Prostate gland (tissue), 2 donors: Measurements from ENCODE around the gene EMCN. TPM values are rescaled to one million over a fixed set of nuclear protein-coding genes. Genes with fewer than 3 reads are reported as not detected.

ENCODE experiments used
- DNase-seq: peaks from one replicate; pipeline ENCODE4 v3.0.0-alpha.2; 2019; ENCODE audit warnings: low spot score
- H3K27ac ChIP-seq, 2 donors: fragments of 200-600 bp; sonication (generic); 2 replicates each; pipeline ENCODE4 v1.5.1; 2017 to 2019
- H3K27me3 ChIP-seq: fragments of 200-600 bp; sonication (generic); replicated peaks from 2 replicates; pipeline ENCODE4 v1.5.1; 2019; ENCODE audit not compliant: insufficient read depth
- H3K36me3 ChIP-seq, 2 donors: fragments of 200-600 bp; sonication (generic); 1 replicate in 1 of 2; 2 replicates in 1 of 2; pipeline versions ENCODE4 v1.5.1 to v1.8.1; 2017 to 2019
- H3K4me1 ChIP-seq: fragments of 200-600 bp; sonication (generic); replicated peaks from 2 replicates; pipeline ENCODE4 v1.5.1; 2019
- H3K4me3 ChIP-seq, 2 donors: fragments of 200-600 bp; sonication (generic); 2 replicates each; pipeline ENCODE4 v1.5.1; 2017 to 2019
- H3K9me3 ChIP-seq: fragments of 200-600 bp; sonication (generic); 2 replicates; pipeline ENCODE4 v1.5.1; 2017
- POLR2A ChIP-seq: fragments of 450-650 bp; IDR thresholded peaks from one replicate; pipeline ENCODE4 v1.6.1; 2016; ENCODE audit warnings: antibody characterized with exemption, mild to moderate bottlenecking
- POLR2AphosphoS5 ChIP-seq: sonication (generic); formaldehyde crosslinking; IDR thresholded peaks from one replicate; pipeline ENCODE4 v1.6.1; 2017; ENCODE audit warnings: antibody characterized with exemption
- WGBS: methylation state at CpG from one replicate; pipeline ENCODE4 v1.1.5; 2018; 5-methylcytosine and 5-hydroxymethylcytosine counted together
- intact Hi-C: fragments of 100-400 bp; cut with DNase I; formaldehyde crosslinking; loops from one replicate; pipeline ENCODE4 v1.14.2; 2022
- total RNA-seq, 2 donors: library from RNA; depleted of rRNA; stranded (reverse); fragments of >200 nt; gene quantifications; one replicate each; pipeline ENCODE4 v1.1.0, GENCODE V29; 2016
- TF ChIP-seq, protein P1 (sequence below), 4 experiments: fragments of 200-600 bp in 2 of 4; fragments of 450-650 bp in 2 of 4; sonication (generic) in 2 of 4; IDR thresholded peaks; 1 replicate in 3 of 4; 2 replicates in 1 of 4; pipeline ENCODE4 v1.5.1; 2016 to 2019; ENCODE audit warnings: antibody characterized with exemption in 4 of 4, mild to moderate bottlenecking in 2 of 4, moderate library complexity in 2 of 4

The EMCN gene
- total RNA-seq, 2 donors from 2014 or later, result 15.3 to 78.1 TPM

DNA sequence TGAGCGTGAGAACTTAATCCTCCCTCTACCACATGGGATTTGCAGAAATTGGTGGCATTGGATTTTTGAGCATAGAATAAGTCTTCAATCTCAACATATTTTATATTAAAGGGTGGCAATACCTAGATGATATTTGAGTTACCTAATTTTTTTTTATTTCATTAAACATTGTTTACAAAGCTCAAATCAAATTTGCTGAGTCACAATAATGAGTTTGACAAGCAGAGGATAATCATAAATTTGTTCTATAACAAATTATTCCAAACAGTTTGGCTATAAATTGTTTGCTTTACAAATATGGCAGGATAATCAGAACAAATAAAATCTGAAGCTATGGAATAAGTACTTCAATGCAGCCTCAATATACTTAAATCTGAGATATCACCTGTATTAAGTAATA lies 22.7 kb downstream of the EMCN start:
- intact Hi-C loops, result no loop called here
- no peak for DNase-seq
- no peak for TF ChIP-seq POLR2A
- no peak for TF ChIP-seq POLR2AphosphoS5
- TF ChIP-seq, protein P1, sequence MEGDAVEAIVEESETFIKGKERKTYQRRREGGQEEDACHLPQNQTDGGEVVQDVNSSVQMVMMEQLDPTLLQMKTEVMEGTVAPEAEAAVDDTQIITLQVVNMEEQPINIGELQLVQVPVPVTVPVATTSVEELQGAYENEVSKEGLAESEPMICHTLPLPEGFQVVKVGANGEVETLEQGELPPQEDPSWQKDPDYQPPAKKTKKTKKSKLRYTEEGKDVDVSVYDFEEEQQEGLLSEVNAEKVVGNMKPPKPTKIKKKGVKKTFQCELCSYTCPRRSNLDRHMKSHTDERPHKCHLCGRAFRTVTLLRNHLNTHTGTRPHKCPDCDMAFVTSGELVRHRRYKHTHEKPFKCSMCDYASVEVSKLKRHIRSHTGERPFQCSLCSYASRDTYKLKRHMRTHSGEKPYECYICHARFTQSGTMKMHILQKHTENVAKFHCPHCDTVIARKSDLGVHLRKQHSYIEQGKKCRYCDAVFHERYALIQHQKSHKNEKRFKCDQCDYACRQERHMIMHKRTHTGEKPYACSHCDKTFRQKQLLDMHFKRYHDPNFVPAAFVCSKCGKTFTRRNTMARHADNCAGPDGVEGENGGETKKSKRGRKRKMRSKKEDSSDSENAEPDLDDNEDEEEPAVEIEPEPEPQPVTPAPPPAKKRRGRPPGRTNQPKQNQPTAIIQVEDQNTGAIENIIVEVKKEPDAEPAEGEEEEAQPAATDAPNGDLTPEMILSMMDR (IDR thresholded peaks at IDR 0.05), result no peak
- Histone ChIP-seq H3K4me1 (no peaks in the 10 kb centered on the region), H3K36me3 (no peaks in the 10 kb centered on the region), H3K27ac (no peak overlapping the region), H3K4me3 (no peak overlapping the region), H3K9me3 (no peaks in the 10 kb centered on the region), H3K27me3 (no peaks in the 10 kb centered on the region)
- WGBS, result 98% methylated on average over 1 of the region's 1 CpG

- intact Hi-C loops, result no loop called here
- Histone ChIP-seq H3K27ac (no peak overlapping the region), H3K4me3 (no peak overlapping the region), H3K27me3 (no peaks in the 10 kb centered on the region), H3K9me3 (no peaks in the 10 kb centered on the region), H3K36me3 (no peaks in the 10 kb centered on the region), H3K4me1 (no peaks in the 10 kb centered on the region)
- no peak for DNase-seq
- TF ChIP-seq POLR2A (no peak), POLR2AphosphoS5 (no peak)
- TF ChIP-seq, protein P1 (IDR thresholded peaks at IDR 0.05), result no peak
Measured at GRCh38 chr4:100494166-100494565, 23.7 kb downstream of the EMCN start.

DNA sequence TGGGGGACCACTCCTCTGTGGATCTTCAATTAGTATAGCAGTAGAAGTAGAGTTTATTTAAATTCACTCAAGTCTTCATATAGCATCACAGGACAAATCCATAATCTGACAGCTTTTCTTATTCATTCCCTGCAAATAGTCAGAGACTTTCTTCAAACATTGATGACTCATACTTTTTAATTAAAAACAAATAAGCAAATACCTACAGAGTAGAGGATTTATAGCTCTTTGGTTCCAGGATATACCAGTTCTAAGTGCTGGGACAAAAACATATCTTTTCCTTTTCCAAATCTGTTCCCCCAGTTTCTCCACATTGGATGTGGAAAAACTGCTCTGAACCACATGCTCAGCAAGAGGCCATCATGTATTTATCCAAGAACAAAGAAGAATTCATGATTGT lies 24.1 kb downstream of the EMCN start:
- Histone ChIP-seq H3K27me3 (no peaks in the 10 kb centered on the region), H3K36me3 (no peaks in the 10 kb centered on the region), H3K27ac (no peak overlapping the region), H3K4me1 (no peaks in the 10 kb centered on the region), H3K9me3 (no peaks in the 10 kb centered on the region), H3K4me3 (no peak overlapping the region)
- TF ChIP-seq, protein P1 (IDR thresholded peaks at IDR 0.05), result no peak
- TF ChIP-seq POLR2AphosphoS5 (no peak), POLR2A (no peak)
- DNase-seq, result no peak
- intact Hi-C loops, result no loop called here

DNA sequence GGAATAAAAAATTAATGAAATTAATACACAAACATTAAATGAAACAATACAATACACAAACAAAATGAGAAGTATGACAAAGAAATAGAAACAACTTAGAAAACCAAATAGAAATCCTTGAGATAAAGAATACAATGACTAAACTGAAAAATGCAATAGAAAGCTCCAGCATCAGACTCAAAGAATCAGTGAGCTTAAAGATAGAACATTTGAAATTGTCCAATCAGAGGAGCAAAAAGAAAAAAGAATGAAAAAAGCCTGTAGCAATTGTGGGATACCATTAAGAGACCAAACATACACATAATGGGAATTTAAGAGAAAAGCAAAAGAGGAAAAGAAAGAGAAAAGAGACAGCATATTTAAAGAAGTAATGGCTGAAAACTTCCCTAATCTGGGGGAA lies 25.7 kb downstream of the EMCN start:
- H3K27me3 ChIP-seq, result no peaks in the 10 kb centered on the region
- intact Hi-C loops, result no loop called here
- H3K4me3 ChIP-seq, result no peak overlapping the region
- no peaks in the 10 kb centered on the region for H3K36me3 ChIP-seq
- TF ChIP-seq POLR2AphosphoS5 (no peak), POLR2A (no peak)
- TF ChIP-seq, protein P1 (IDR thresholded peaks at IDR 0.05), result no peak
- H3K4me1 ChIP-seq, result no peaks in the 10 kb centered on the region
- no peak for DNase-seq
- no peak overlapping the region for H3K27ac ChIP-seq
- no peaks in the 10 kb centered on the region for H3K9me3 ChIP-seq

DNA sequence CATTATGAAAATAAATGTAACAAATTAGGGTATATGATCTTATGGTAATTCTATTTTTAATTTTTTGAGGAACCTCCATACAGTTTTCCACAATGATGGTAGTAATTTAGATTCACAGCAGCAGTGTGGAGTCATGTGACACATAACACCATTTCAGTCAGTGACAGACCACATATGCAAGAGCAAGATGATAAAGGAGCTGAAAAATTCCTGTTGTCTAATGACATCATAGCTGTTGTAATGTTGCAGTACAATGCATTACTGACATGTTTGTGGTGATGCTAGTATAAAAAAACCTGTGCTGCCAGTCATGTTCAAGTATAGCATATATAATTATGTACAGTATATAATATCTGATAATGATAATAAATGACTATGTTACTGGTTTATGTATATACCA lies 28.5 kb downstream of the EMCN start:
- Histone ChIP-seq H3K4me1 (no peaks in the 10 kb centered on the region), H3K27me3 (no peaks in the 10 kb centered on the region), H3K27ac (no peak overlapping the region), H3K9me3 (no peaks in the 10 kb centered on the region), H3K36me3 (no peaks in the 10 kb centered on the region), H3K4me3 (no peak overlapping the region)
- no peak for DNase-seq
- TF ChIP-seq POLR2AphosphoS5 (no peak), POLR2A (no peak)
- TF ChIP-seq, protein P1 (IDR thresholded peaks at IDR 0.05), result no peak
- intact Hi-C loops, result no loop called here
